Ascending aorta (tissue), 2 donors: Measurements from ENCODE around the gene PACRG. TPM values are rescaled to one million over a fixed set of nuclear protein-coding genes. Genes with fewer than 3 reads are reported as not detected.

Source experiments
- DNase-seq, 2 donors: peaks; one replicate each; pipeline ENCODE4 v3.0.0-alpha.2; 2019; ENCODE audit warnings: low spot score in 2 of 2
- H3K27ac ChIP-seq, 2 donors: fragments of 200-600 bp; sonication (generic); one replicate each; pipeline ENCODE4 v1.5.1; 2016 to 2017; ENCODE audit warnings: mild to moderate bottlenecking in 1 of 2
- H3K27me3 ChIP-seq: fragments of 200-600 bp; sonication (generic); one replicate; pipeline ENCODE4 v1.5.1; 2017
- H3K36me3 ChIP-seq, 2 donors: fragments of 200-600 bp; sonication (generic); one replicate each; pipeline ENCODE4 v1.5.1; 2016
- H3K4me1 ChIP-seq, 2 donors: fragments of 200-600 bp; sonication (generic); one replicate each; pipeline ENCODE4 v1.5.1; 2016 to 2017; ENCODE audit warnings: mild to moderate bottlenecking in 1 of 2
- H3K4me3 ChIP-seq, 2 donors: fragments of 200-600 bp; sonication (generic); one replicate each; pipeline ENCODE4 v1.5.1; 2016 to 2017; ENCODE audit warnings: mild to moderate bottlenecking in 1 of 2
- H3K9me3 ChIP-seq, 2 donors: fragments of 200-600 bp; sonication (generic); one replicate each; pipeline ENCODE4 v1.5.1; 2016
- intact Hi-C: fragments of 100-400 bp; cut with DNase I; formaldehyde crosslinking; loops from one replicate; pipeline ENCODE4 v1.15.1; 2023
- total RNA-seq: library from RNA; depleted of rRNA; stranded (reverse); fragments of >200 nt; gene quantifications from one replicate; pipeline ENCODE4 v1.1.0, GENCODE V29; 2016
- TF ChIP-seq, protein P1 (sequence below), 3 experiments: fragments of 200-600 bp in 2 of 3; fragments of 450-650 bp in 1 of 3; sonication (generic) in 2 of 3; IDR thresholded peaks; one replicate each; pipeline ENCODE4 v1.5.1; 2016 to 2019; ENCODE audit warnings: antibody characterized with exemption in 3 of 3, mild to moderate bottlenecking in 1 of 3, moderate library complexity in 1 of 3

PACRG gene
- total RNA-seq, 1 donor from 2014 or later, result not detected

DNA sequence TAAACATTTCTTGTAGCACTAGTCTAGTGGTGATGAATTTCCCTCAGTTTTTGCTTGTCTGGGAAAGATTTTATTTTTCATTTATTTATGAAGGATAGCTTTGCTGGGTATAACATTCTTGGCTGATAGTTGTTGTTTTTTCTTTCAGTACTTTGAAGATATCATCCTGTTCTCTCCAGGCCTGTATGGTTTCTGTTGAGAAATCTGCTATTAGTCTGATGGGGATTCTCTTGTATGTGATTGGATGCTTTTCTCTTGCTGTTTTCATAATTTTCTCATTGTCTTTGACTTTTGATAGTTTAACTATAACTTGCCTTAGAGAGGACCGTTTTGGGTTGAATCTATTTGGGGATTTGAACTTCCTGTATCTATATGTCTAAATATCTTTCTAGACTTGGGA, 207.1 kb downstream of the PACRG start:
- no peaks in the 10 kb centered on the region for H3K27me3 ChIP-seq
- H3K36me3 ChIP-seq, result no peaks in the 10 kb centered on the region
- H3K4me1 ChIP-seq, result no peaks in the 10 kb centered on the region
- H3K4me3 ChIP-seq, result no peak overlapping the region
- DNase-seq, result no peak
- TF ChIP-seq, protein P1, sequence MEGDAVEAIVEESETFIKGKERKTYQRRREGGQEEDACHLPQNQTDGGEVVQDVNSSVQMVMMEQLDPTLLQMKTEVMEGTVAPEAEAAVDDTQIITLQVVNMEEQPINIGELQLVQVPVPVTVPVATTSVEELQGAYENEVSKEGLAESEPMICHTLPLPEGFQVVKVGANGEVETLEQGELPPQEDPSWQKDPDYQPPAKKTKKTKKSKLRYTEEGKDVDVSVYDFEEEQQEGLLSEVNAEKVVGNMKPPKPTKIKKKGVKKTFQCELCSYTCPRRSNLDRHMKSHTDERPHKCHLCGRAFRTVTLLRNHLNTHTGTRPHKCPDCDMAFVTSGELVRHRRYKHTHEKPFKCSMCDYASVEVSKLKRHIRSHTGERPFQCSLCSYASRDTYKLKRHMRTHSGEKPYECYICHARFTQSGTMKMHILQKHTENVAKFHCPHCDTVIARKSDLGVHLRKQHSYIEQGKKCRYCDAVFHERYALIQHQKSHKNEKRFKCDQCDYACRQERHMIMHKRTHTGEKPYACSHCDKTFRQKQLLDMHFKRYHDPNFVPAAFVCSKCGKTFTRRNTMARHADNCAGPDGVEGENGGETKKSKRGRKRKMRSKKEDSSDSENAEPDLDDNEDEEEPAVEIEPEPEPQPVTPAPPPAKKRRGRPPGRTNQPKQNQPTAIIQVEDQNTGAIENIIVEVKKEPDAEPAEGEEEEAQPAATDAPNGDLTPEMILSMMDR (IDR thresholded peaks at IDR 0.05), result no peak
- intact Hi-C loops, result no loop called here
- H3K27ac ChIP-seq, result no peak overlapping the region
- peaks cover 8 to 20% of the 10 kb centered on the region in 2 donors for H3K9me3 ChIP-seq

DNA sequence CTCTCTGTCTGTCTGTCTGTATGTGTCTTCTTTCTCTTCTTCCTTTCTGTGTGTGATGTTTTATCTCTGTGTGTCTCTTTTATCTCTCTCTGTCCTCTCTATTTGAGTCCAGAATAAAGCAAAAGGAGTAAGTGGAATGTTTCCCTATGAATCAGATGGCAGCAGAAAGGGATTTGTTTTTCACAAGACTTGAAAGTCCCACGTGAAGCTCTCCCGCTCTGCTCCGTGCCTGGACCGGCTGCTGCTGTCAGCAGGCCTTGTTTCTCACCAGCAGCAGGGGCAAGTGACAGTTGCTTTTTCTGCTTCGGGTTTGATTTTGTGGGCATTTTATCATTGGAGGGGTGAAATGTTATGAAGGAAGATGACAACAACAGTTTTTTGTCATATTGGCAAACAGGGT, 212.7 kb downstream of the PACRG start:
- DNase-seq, result no peak
- no peaks in the 10 kb centered on the region for H3K27me3 ChIP-seq
- H3K27ac ChIP-seq, result no peak overlapping the region
- TF ChIP-seq, protein P1 (IDR thresholded peaks at IDR 0.05), result no peak
- H3K9me3 ChIP-seq, result peaks cover 0 to 4% of the 10 kb centered on the region in 2 donors
- no peaks in the 10 kb centered on the region for H3K36me3 ChIP-seq
- intact Hi-C loops, result no loop called here
- H3K4me1 ChIP-seq, result no peaks in the 10 kb centered on the region
- H3K4me3 ChIP-seq, result no peak overlapping the region

DNA sequence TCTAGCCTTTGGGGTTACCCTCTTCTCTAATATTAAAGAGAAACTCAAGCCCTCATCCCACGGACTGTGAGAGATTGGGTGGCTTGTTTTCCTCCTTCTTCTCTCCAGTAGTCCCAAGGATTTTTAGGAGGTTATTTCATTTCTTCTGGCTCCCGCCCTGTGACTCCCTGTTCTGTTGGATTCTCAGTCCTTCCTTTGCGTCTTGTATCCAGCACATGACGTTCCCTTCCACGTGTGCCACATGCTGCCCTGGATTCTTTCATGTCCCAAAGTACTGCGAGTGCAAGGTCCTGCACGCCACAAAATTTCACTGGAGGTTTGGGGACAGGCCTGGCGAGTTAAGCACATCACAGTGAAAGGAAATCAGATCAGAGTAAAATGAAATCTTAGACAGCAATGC, 213.4 kb downstream of the PACRG start:
- no peak overlapping the region for H3K27ac ChIP-seq
- no peaks in the 10 kb centered on the region for H3K27me3 ChIP-seq
- TF ChIP-seq, protein P1 (IDR thresholded peaks at IDR 0.05), result no peak
- intact Hi-C loops, result no loop called here
- H3K4me1 ChIP-seq, result no peaks in the 10 kb centered on the region
- peaks cover 0 to 3% of the 10 kb centered on the region in 2 donors for H3K9me3 ChIP-seq
- no peak for DNase-seq
- H3K4me3 ChIP-seq, result no peak overlapping the region
- no peaks in the 10 kb centered on the region for H3K36me3 ChIP-seq

DNA sequence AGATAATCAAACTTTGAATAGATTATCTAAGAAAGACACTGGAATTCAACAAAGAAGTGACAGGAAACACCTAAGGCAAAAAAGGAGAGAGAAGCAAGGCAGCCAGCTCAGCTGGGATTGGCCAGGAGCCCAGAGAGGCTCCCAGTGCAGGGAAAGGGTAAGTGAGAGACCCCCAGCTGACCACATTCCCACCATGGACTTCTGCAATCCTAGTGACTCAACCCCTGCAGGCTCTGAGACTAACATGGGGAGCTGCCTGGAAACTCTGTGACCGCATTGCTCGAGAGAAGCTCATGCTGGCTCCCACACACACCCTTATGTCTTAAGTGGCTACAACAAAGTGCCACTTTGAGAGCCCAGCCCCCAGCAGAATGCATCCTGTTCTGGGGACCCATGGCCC, 215.1 kb downstream of the PACRG start:
- Histone ChIP-seq H3K27me3 (no peaks in the 10 kb centered on the region), H3K27ac (no peak overlapping the region), H3K9me3 (peaks cover 0 to 3% of the 10 kb centered on the region in 2 donors), H3K36me3 (no peaks in the 10 kb centered on the region), H3K4me3 (no peak overlapping the region), H3K4me1 (no peaks in the 10 kb centered on the region)
- TF ChIP-seq, protein P1 (IDR thresholded peaks at IDR 0.05), result no peak
- intact Hi-C loops, result no loop called here
- DNase-seq, result no peak

DNA sequence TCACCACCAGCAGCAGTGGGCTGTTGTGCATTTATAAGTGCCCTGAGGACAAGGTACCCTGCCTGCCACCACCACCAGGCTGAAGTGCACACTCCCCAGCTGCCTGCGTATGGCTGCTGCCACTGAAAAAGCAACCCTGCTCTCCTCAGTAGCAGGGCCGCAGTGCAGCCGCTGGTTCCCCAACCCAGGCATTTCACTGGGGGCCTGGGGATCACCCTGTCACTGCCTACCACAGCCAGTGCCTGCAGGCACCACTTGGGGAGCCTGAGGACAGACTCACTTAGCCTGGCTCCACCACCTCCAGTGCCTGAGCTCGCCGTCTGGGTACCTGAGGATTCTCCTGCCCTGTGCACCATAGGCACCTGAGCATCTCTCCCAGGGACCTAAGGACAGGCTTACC, 215.6 kb downstream of the PACRG start:
- peaks cover 0 to 3% of the 10 kb centered on the region in 2 donors for H3K9me3 ChIP-seq
- H3K4me1 ChIP-seq, result no peaks in the 10 kb centered on the region
- H3K4me3 ChIP-seq, result no peak overlapping the region
- intact Hi-C loops, result no loop called here
- TF ChIP-seq, protein P1 (IDR thresholded peaks at IDR 0.05), result no peak
- no peak for DNase-seq
- no peak overlapping the region for H3K27ac ChIP-seq
- H3K36me3 ChIP-seq, result no peaks in the 10 kb centered on the region
- H3K27me3 ChIP-seq, result no peaks in the 10 kb centered on the region

DNA sequence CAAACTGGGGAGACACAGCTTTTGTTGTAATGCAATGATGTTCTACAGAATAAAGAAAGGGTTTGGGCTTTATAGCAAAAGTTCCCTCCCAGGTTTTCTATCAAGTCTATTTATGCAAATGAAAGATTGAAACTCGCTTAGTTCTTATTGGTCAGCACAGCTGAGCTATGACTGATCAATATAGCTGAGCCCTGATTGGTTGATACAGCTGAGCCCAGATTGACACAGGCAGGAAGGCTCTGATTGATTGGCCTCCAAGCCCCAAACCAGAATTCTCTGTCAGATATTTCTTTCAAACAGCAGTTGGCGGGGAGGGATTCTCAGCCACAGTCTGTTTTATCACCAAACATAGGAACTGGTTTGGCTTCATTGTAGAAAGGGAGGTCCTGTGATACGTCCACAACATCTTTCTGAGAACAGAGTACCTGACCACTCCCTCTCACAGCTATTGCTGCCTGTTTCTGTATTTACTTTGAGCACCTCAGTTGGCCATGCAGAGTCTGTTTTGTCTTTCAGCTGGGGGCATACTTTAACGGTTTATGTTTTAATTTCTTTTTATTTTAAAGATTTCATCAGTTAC, 223.5 kb downstream of the PACRG start:
- intact Hi-C loops, result no loop called here
- Histone ChIP-seq H3K27me3 (no peaks in the 10 kb centered on the region), H3K4me3 (no peak overlapping the region), H3K27ac (no peak overlapping the region), H3K4me1 (no peaks in the 10 kb centered on the region), H3K9me3 (no peaks in the 10 kb centered on the region), H3K36me3 (no peaks in the 10 kb centered on the region)
- TF ChIP-seq, protein P1 (IDR thresholded peaks at IDR 0.05), result no peak
- DNase-seq, result no peak
